GM18873 (cell line): ENCODE results near the gene SLC4A5.

ENCODE experiments used
- ATAC-seq: cut with Tn5 transposase; IDR thresholded peaks from one replicate; pipeline ENCODE4 v1.9.1; 2021; ENCODE audit warnings: mild to moderate bottlenecking, moderate library complexity, moderate number of reproducible peaks; ENCODE audit not compliant: unreplicated experiment, low FRiP score

Gene SLC4A5

GRCh38 chr2:74278694-74279093, 64.5 kb downstream of the SLC4A5 start:
- no peak for ATAC-seq

- no peak for ATAC-seq
Measured at GRCh38 chr2:74278176-74278575, 65.0 kb downstream of the SLC4A5 start.

- ATAC-seq: no peak
Measured at GRCh38 chr2:74275228-74275627, 68.0 kb downstream of the SLC4A5 start.

GRCh38 chr2:74269667-74270066, 73.5 kb downstream of the SLC4A5 start:
- ATAC-seq: no peak

GRCh38 chr2:74267068-74267467, 76.1 kb downstream of the SLC4A5 start:
- no peak for ATAC-seq

- no peak for ATAC-seq
Measured at GRCh38 chr2:74264281-74264680, 78.9 kb downstream of the SLC4A5 start.

GRCh38 chr2:74262681-74263080, 80.5 kb downstream of the SLC4A5 start:
- ATAC-seq: no peak

GRCh38 chr2:74261204-74261864, 81.9 kb downstream of the SLC4A5 start:
- no peak for ATAC-seq

GRCh38 chr2:74260495-74260894, 82.7 kb downstream of the SLC4A5 start:
- ATAC-seq: no peak

GRCh38 chr2:74259733-74260132, 83.5 kb downstream of the SLC4A5 start:
- ATAC-seq: no peak

- ATAC-seq: no peak
Measured at GRCh38 chr2:74259191-74259590, 84.0 kb downstream of the SLC4A5 start.

- no peak for ATAC-seq
Measured at GRCh38 chr2:74255660-74256213, 87.5 kb downstream of the SLC4A5 start.

- ATAC-seq: no peak
Measured at GRCh38 chr2:74253971-74254310, 89.3 kb downstream of the SLC4A5 start.

- no peak for ATAC-seq
Measured at GRCh38 chr2:74253306-74253970, 89.8 kb downstream of the SLC4A5 start.

- no peak for ATAC-seq
Measured at GRCh38 chr2:74252862-74253261, 90.4 kb downstream of the SLC4A5 start.

GRCh38 chr2:74252036-74252435, 91.2 kb downstream of the SLC4A5 start:
- ATAC-seq: no peak

GRCh38 chr2:74250189-74250631, 93.0 kb downstream of the SLC4A5 start:
- no peak for ATAC-seq

GRCh38 chr2:74249406-74250122, 93.7 kb downstream of the SLC4A5 start:
- ATAC-seq: no peak

- ATAC-seq: no peak
Measured at GRCh38 chr2:74246496-74247195, 96.6 kb downstream of the SLC4A5 start.

- ATAC-seq: no peak
Measured at GRCh38 chr2:74244286-74244685, 98.9 kb downstream of the SLC4A5 start.
